GM12878 (cell line): ENCODE data around the gene EYS. TPM values are rescaled to one million over a fixed set of nuclear protein-coding genes. Genes with fewer than 3 reads are reported as not detected.

Experiments used
- ATAC-seq: fragments of 200-7000 bp; cut with Tn5 transposase; 3 replicates; pipeline ENCODE4 v1.9.1; 2020; ENCODE audit warnings: mild to moderate bottlenecking, moderate library complexity
- BruUV-seq: library from RNA; stranded (reverse); fragments of 400-500 nt; replicated peaks from 2 replicates; lab custom pipeline; 2021; lab: Mats Ljungman, UMichigan
- CTCF ChIA-PET: fragments of 300-600 bp; sonication (Branson Sonifier 250); formaldehyde crosslinking; extraction: SDS; loops from one replicate; lab custom pipeline; 2021; ENCODE audit warnings: inconsistent platforms; lab: Yijun Ruan, JAX
- POLR2A ChIA-PET: fragments of 350-600 bp; formaldehyde crosslinking; extraction: SDS; loops from one replicate; lab custom pipeline; 2021; ENCODE audit warnings: inconsistent platforms; lab: Charles Lee
- RAD21 ChIA-PET: fragments of 300-600 bp; sonication (Branson Sonifier 250); formaldehyde crosslinking; loops from one replicate; lab custom pipeline; 2023; ENCODE audit warnings: antibody characterized with exemption; ENCODE audit not compliant: unreplicated experiment; lab: Charles Lee
- SMC1A ChIA-PET: fragments of 300-600 bp; sonication (Branson Sonifier 250); formaldehyde crosslinking; loops from one replicate; lab custom pipeline; 2023; ENCODE audit not compliant: unreplicated experiment, uncharacterized antibody; lab: Charles Lee
- DNase-seq: peaks from one replicate; pipeline ENCODE4 v3.0.0-alpha.2; 2011; ENCODE audit warnings: low read depth, low spot score
- FAIRE-seq: peaks from 3 replicates; lab custom pipeline; 2011; peaks lifted over from hg19 to GRCh38; lab: Jason Lieb, UNC
- H2AFZ ChIP-seq: 2 replicates; pipeline ENCODE4 v1.6.0; 2011; ENCODE audit warnings: low read depth, low read length, control low read depth; ENCODE audit not compliant: control insufficient read depth
- H3K27ac ChIP-seq: 2 replicates; pipeline ENCODE4 v1.5.1; 2011; ENCODE audit warnings: control low read depth; ENCODE audit not compliant: control insufficient read depth, insufficient read depth
- H3K27me3 ChIP-seq, 2 experiments: replicated peaks in 1 of 2; 2 replicates each; pipeline versions ENCODE4 v1.6.0 to v1.6.1; 2011; ENCODE audit warnings: low read length in 1 of 2; ENCODE audit not compliant: control insufficient read depth in 2 of 2, insufficient read depth in 2 of 2
- H3K36me3 ChIP-seq, 2 experiments: 2 replicates each; pipeline ENCODE4 v1.5.1; 2011; ENCODE audit warnings: low read length in 1 of 2; ENCODE audit not compliant: control insufficient read depth in 2 of 2, insufficient read depth in 2 of 2
- H3K4me1 ChIP-seq: 2 replicates; pipeline ENCODE4 v1.6.1; 2011; ENCODE audit warnings: mild to moderate bottlenecking, low read length, moderate library complexity, mixed read lengths; ENCODE audit not compliant: control insufficient read depth, insufficient read depth
- H3K4me2 ChIP-seq: 2 replicates; pipeline ENCODE4 v1.6.0; 2011; ENCODE audit warnings: control low read depth; ENCODE audit not compliant: control insufficient read depth, insufficient read depth
- H3K4me3 ChIP-seq: fragments of 200-600 bp; sonication (generic); 2 replicates; pipeline ENCODE4 v1.5.1; 2016
- H3K79me2 ChIP-seq: 2 replicates; pipeline ENCODE4 v1.6.0; 2011; ENCODE audit warnings: low read length; ENCODE audit not compliant: control insufficient read depth, insufficient read depth
- H3K9ac ChIP-seq: 2 replicates; pipeline ENCODE4 v1.8.0; 2011; ENCODE audit warnings: low read length, control low read depth, mixed read lengths; ENCODE audit not compliant: control insufficient read depth, insufficient read depth
- H3K9me3 ChIP-seq: replicated peaks from 3 replicates; pipeline ENCODE4 v1.5.1; 2011; ENCODE audit warnings: mild to moderate bottlenecking, low read length; ENCODE audit not compliant: control insufficient read depth, insufficient read depth
- H4K20me1 ChIP-seq: 2 replicates; pipeline ENCODE4 v1.6.0; 2011; ENCODE audit not compliant: control insufficient read depth, insufficient read depth
- ATF7 ChIP-seq: fragments of 450-650 bp; IDR thresholded peaks from 2 replicates; pipeline ENCODE4 v1.6.1; 2016; ENCODE audit warnings: low read depth, mild to moderate bottlenecking
- HCFC1 ChIP-seq: fragments of 150-350 bp; IDR thresholded peaks from 2 replicates; pipeline ENCODE4 v1.6.1; 2014; ENCODE audit warnings: low read length
- IKZF1 ChIP-seq: fragments of 450-650 bp; conservative IDR thresholded peaks from 2 replicates; pipeline ENCODE4 v1.6.1; 2017; ENCODE audit warnings: antibody characterized with exemption, mild to moderate bottlenecking
- MEF2A ChIP-seq: IDR thresholded peaks from 2 replicates; pipeline ENCODE4 v1.6.1; 2011; ENCODE audit warnings: low read depth, mild to moderate bottlenecking, low read length, moderate library complexity; ENCODE audit not compliant: insufficient read depth
- PAX5 ChIP-seq: IDR thresholded peaks from 2 replicates; pipeline ENCODE4 v1.6.1; 2011; ENCODE audit warnings: low read depth, low read length, borderline replicate concordance
- TARDBP ChIP-seq: IDR thresholded peaks from 2 replicates; pipeline ENCODE4 v1.6.1; 2016; ENCODE audit warnings: borderline replicate concordance
- ZBED1 ChIP-seq: IDR thresholded peaks from 2 replicates; pipeline ENCODE4 v1.6.1; 2016; ENCODE audit warnings: borderline replicate concordance
- WGBS: methylation state at CpG from one replicate; pipeline ENCODE4 v1.1.6; 2016; ENCODE audit warnings: low lambda C conversion rate; ENCODE audit not compliant: insufficient replicate concordance, insufficient coverage; ENCODE audit errors: missing lambda C conversion rate; 5-methylcytosine and 5-hydroxymethylcytosine counted together
- in situ Hi-C: fragments of 300-500 bp; cut with MboI; formaldehyde crosslinking; loops from 9 replicates; pipeline ENCODE4 v1.14.3; 2018; ENCODE audit warnings: mixed read lengths
- intact Hi-C: fragments of 100-400 bp; cut with micrococcal nuclease; formaldehyde crosslinking; loops from one replicate; pipeline ENCODE4 v1.14.2; 2022; ENCODE audit not compliant: unreplicated experiment
- polyA plus RNA-seq, 11 experiments: library from polyadenylated mRNA; depleted of rRNA in 4 of 11; unstranded in 6 of 11; stranded (reverse) in 5 of 11; fragments of >200 nt; fragmentation: Nextera tagmentation in 4 of 11; fragmentation: Illumina TruSeq in 1 of 11; extraction: Ambion mirVana in 4 of 11; extraction: Trizol in 1 of 11; gene quantifications; 1 replicate in 1 of 11; 2 replicates in 10 of 11; pipeline versions ENCODE4 v1.2.1 to v1.2.3, GENCODE V29; 2011 to 2016; ENCODE audit warnings: inconsistent platforms in 2 of 11, missing spikeins in 2 of 11, low read depth in 1 of 11
- total RNA-seq, 4 experiments: library from RNA; depleted of rRNA in 3 of 4; stranded (reverse); fragments of >200 nt in 3 of 4; fragmentation: Illumina TruSeq in 1 of 4; extraction: Trizol in 1 of 4; gene quantifications; 2 replicates each; pipeline versions ENCODE4 v1.2.1 to v1.2.3, GENCODE V29; 2013 to 2021
- TF ChIP-seq, protein P1 (sequence below): IDR thresholded peaks from 2 replicates; pipeline ENCODE4 v1.6.1; 2012; ENCODE audit warnings: low read depth, low read length, improper control_type of control experiment
- TF ChIP-seq, protein P2 (sequence below): fragments of 450-650 bp; IDR thresholded peaks from 2 replicates; pipeline ENCODE4 v1.6.1; 2017; ENCODE audit warnings: borderline replicate concordance
- TF ChIP-seq, protein P3 (sequence below): fragments of 450-650 bp; IDR thresholded peaks from 2 replicates; pipeline ENCODE4 v1.6.1; 2017; ENCODE audit warnings: mild to moderate bottlenecking, low read depth, inconsistent platforms; ENCODE audit not compliant: poor library complexity, severe bottlenecking
- TF ChIP-seq, protein P4 (sequence below): IDR thresholded peaks from 2 replicates; pipeline ENCODE4 v1.6.1; 2012; ENCODE audit warnings: improper control_type of control experiment, low read depth, low read length; ENCODE audit not compliant: insufficient replicate concordance
- TF ChIP-seq, protein P5 (sequence below): fragments of 450-650 bp; IDR thresholded peaks from 2 replicates; pipeline ENCODE4 v1.6.1; 2017; ENCODE audit warnings: mild to moderate bottlenecking, moderate library complexity

Gene EYS
- total and polyA plus RNA-seq, 10 of the 15 experiments (the other 5 are each of a cell fraction or from before 2014, with no cell fraction given): under 0.01 to 0.14 (median 0.02) TPM; not detected in 1

DNA sequence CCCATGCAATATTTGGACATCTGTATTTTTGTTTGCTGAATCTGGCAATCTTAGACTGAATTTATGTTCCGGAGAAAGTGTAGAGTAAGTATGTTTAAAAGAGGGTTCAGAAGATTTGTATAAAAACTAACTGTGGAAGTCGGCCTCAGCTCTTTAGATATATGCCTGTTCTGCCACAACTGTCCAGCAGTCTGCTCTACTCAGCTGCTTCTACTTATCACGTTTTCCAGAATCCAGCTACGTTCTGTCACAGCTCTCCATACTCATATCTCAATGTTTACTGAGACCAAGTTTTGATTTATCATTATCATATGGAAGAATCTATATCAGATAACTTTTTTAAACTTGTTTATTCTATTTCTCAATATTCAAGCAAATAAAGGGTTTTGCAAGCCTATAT lies 721.3 kb downstream of the EYS start:
- in situ Hi-C loops: no loop called here
- no peaks in the 10 kb centered on the region for H3K36me3 ChIP-seq
- no peak overlapping the region for H3K4me3 ChIP-seq
- H3K9me3 ChIP-seq: no peaks in the 10 kb centered on the region
- WGBS: 6% methylated on average over 4 of the region's 4 CpGs
- DNase-seq (no peak), FAIRE-seq (peak; percentile 49), ATAC-seq (no peak)
- CTCF ChIA-PET: no interaction called here
- H3K27ac ChIP-seq: no peak overlapping the region
- BruUV-seq: no TSS peak
- H3K9ac ChIP-seq: no peak overlapping the region
- no peak overlapping the region for H2AFZ ChIP-seq
- intact Hi-C loops: no loop called here
- RAD21 ChIA-PET: no interaction called here
- no peak overlapping the region for H3K4me2 ChIP-seq
- H3K79me2 ChIP-seq: no peaks in the 10 kb centered on the region
- no peaks in the 10 kb centered on the region for H3K27me3 ChIP-seq
- POLR2A ChIA-PET: no interaction called here
- SMC1A ChIA-PET: no interaction called here
- no peaks in the 10 kb centered on the region for H4K20me1 ChIP-seq
- H3K4me1 ChIP-seq: no peaks in the 10 kb centered on the region
- TF ChIP-seq, protein P1, sequence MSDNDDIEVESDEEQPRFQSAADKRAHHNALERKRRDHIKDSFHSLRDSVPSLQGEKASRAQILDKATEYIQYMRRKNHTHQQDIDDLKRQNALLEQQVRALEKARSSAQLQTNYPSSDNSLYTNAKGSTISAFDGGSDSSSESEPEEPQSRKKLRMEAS: no peak
- TF ChIP-seq TARDBP (no peak), HCFC1 (no peak), MEF2A (no peak), PAX5 (no peak), IKZF1 (no peak), ATF7 (no peak), ZBED1 (no peak)
- TF ChIP-seq, protein P2, sequence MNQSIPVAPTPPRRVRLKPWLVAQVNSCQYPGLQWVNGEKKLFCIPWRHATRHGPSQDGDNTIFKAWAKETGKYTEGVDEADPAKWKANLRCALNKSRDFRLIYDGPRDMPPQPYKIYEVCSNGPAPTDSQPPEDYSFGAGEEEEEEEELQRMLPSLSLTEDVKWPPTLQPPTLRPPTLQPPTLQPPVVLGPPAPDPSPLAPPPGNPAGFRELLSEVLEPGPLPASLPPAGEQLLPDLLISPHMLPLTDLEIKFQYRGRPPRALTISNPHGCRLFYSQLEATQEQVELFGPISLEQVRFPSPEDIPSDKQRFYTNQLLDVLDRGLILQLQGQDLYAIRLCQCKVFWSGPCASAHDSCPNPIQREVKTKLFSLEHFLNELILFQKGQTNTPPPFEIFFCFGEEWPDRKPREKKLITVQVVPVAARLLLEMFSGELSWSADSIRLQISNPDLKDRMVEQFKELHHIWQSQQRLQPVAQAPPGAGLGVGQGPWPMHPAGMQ: no peak
- TF ChIP-seq, protein P3, sequence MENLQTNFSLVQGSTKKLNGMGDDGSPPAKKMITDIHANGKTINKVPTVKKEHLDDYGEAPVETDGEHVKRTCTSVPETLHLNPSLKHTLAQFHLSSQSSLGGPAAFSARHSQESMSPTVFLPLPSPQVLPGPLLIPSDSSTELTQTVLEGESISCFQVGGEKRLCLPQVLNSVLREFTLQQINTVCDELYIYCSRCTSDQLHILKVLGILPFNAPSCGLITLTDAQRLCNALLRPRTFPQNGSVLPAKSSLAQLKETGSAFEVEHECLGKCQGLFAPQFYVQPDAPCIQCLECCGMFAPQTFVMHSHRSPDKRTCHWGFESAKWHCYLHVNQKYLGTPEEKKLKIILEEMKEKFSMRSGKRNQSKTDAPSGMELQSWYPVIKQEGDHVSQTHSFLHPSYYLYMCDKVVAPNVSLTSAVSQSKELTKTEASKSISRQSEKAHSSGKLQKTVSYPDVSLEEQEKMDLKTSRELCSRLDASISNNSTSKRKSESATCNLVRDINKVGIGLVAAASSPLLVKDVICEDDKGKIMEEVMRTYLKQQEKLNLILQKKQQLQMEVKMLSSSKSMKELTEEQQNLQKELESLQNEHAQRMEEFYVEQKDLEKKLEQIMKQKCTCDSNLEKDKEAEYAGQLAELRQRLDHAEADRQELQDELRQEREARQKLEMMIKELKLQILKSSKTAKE: no peak
- TF ChIP-seq, protein P4, sequence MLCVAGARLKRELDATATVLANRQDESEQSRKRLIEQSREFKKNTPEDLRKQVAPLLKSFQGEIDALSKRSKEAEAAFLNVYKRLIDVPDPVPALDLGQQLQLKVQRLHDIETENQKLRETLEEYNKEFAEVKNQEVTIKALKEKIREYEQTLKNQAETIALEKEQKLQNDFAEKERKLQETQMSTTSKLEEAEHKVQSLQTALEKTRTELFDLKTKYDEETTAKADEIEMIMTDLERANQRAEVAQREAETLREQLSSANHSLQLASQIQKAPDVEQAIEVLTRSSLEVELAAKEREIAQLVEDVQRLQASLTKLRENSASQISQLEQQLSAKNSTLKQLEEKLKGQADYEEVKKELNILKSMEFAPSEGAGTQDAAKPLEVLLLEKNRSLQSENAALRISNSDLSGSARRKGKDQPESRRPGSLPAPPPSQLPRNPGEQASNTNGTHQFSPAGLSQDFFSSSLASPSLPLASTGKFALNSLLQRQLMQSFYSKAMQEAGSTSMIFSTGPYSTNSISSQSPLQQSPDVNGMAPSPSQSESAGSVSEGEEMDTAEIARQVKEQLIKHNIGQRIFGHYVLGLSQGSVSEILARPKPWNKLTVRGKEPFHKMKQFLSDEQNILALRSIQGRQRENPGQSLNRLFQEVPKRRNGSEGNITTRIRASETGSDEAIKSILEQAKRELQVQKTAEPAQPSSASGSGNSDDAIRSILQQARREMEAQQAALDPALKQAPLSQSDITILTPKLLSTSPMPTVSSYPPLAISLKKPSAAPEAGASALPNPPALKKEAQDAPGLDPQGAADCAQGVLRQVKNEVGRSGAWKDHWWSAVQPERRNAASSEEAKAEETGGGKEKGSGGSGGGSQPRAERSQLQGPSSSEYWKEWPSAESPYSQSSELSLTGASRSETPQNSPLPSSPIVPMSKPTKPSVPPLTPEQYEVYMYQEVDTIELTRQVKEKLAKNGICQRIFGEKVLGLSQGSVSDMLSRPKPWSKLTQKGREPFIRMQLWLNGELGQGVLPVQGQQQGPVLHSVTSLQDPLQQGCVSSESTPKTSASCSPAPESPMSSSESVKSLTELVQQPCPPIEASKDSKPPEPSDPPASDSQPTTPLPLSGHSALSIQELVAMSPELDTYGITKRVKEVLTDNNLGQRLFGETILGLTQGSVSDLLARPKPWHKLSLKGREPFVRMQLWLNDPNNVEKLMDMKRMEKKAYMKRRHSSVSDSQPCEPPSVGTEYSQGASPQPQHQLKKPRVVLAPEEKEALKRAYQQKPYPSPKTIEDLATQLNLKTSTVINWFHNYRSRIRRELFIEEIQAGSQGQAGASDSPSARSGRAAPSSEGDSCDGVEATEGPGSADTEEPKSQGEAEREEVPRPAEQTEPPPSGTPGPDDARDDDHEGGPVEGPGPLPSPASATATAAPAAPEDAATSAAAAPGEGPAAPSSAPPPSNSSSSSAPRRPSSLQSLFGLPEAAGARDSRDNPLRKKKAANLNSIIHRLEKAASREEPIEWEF: no peak
- TF ChIP-seq, protein P5, sequence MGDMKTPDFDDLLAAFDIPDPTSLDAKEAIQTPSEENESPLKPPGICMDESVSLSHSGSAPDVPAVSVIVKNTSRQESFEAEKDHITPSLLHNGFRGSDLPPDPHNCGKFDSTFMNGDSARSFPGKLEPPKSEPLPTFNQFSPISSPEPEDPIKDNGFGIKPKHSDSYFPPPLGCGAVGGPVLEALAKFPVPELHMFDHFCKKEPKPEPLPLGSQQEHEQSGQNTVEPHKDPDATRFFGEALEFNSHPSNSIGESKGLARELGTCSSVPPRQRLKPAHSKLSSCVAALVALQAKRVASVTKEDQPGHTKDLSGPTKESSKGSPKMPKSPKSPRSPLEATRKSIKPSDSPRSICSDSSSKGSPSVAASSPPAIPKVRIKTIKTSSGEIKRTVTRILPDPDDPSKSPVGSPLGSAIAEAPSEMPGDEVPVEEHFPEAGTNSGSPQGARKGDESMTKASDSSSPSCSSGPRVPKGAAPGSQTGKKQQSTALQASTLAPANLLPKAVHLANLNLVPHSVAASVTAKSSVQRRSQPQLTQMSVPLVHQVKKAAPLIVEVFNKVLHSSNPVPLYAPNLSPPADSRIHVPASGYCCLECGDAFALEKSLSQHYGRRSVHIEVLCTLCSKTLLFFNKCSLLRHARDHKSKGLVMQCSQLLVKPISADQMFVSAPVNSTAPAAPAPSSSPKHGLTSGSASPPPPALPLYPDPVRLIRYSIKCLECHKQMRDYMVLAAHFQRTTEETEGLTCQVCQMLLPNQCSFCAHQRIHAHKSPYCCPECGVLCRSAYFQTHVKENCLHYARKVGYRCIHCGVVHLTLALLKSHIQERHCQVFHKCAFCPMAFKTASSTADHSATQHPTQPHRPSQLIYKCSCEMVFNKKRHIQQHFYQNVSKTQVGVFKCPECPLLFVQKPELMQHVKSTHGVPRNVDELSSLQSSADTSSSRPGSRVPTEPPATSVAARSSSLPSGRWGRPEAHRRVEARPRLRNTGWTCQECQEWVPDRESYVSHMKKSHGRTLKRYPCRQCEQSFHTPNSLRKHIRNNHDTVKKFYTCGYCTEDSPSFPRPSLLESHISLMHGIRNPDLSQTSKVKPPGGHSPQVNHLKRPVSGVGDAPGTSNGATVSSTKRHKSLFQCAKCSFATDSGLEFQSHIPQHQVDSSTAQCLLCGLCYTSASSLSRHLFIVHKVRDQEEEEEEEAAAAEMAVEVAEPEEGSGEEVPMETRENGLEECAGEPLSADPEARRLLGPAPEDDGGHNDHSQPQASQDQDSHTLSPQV: no peak
